HepG2 (cell line): ENCODE data around the gene LHX5. TPM values are rescaled to one million over a fixed set of nuclear protein-coding genes. Genes with fewer than 3 reads are reported as not detected.

ENCODE experiments used
- polyA plus RNA-seq, 8 experiments: library from polyadenylated mRNA; depleted of rRNA in 3 of 8; stranded (reverse) in 7 of 8; unstranded in 1 of 8; fragments of >200 nt; fragmentation: Illumina TruSeq in 4 of 8; extraction: Trizol in 4 of 8; gene quantifications; 2 replicates each; pipeline versions ENCODE4 v1.2.1 to v1.2.3, GENCODE V29; 2011 to 2016; ENCODE audit warnings: low read depth in 4 of 8, missing spikeins in 1 of 8, mixed read lengths in 1 of 8; ENCODE audit not compliant: insufficient read depth in 1 of 8
- total RNA-seq, 5 experiments: library from RNA; depleted of rRNA; stranded (reverse); fragments of >200 nt; fragmentation: Illumina TruSeq; extraction: Trizol; gene quantifications; 2 replicates each; pipeline ENCODE4 v1.2.3, GENCODE V29; 2016; ENCODE audit warnings: low read depth in 1 of 5

The LHX5 gene
- total and polyA plus RNA-seq, 2 of the 13 experiments (the other 11 are each of a cell fraction or from before 2014, with no cell fraction given) = not detected

Other genes starting within 250 kb of the LHX5 start
- gene SLC8B1, start 136.8 kb downstream of the LHX5 start, total RNA-seq (2016; rRNA removed; fragmentation: Illumina TruSeq; extraction: Trizol) = 3.3 and 6.8 TPM in 2 replicates
- 8.0 and 10.8 TPM in 2 replicates for gene SLC8B1, start 136.8 kb downstream of the LHX5 start, polyA plus RNA-seq (2011; rRNA removed)
- 5.5 and 8.5 TPM in 2 replicates for gene PLBD2, start 113.3 kb downstream of the LHX5 start, total RNA-seq (2016; rRNA removed; fragmentation: Illumina TruSeq; extraction: Trizol)
- gene PLBD2, start 113.3 kb downstream of the LHX5 start, polyA plus RNA-seq (2011; rRNA removed) = 6.7 and 9.2 TPM in 2 replicates
- not detected in 2 replicates for gene SDS, start 68.0 kb downstream of the LHX5 start, total RNA-seq (2016; rRNA removed; fragmentation: Illumina TruSeq; extraction: Trizol)
- gene SDS, start 68.0 kb downstream of the LHX5 start, polyA plus RNA-seq (2011; rRNA removed) = not detected in 2 replicates
- 1.2 and 1.3 TPM in 2 replicates for gene SDSL, start 49.5 kb downstream of the LHX5 start, total RNA-seq (2016; rRNA removed; fragmentation: Illumina TruSeq; extraction: Trizol)
- 1.7 and 2.9 TPM in 2 replicates for gene SDSL, start 49.5 kb downstream of the LHX5 start, polyA plus RNA-seq (2011; rRNA removed)